Body of pancreas (tissue), 4 donors: ENCODE data around the gene PBRM1. TPM values are rescaled to one million over a fixed set of nuclear protein-coding genes. Genes with fewer than 3 reads are reported as not detected.

Source experiments
- ATAC-seq: fragments of 150-250 bp; one replicate; pipeline ENCODE4 v1.9.1; 2016
- DNase-seq, 4 donors: peaks; one replicate each; pipeline ENCODE4 v3.0.0-alpha.2; 2019
- H3K27ac ChIP-seq, 4 donors: fragments of 200-600 bp; sonication (generic); 1 replicate in 3 of 4; 2 replicates in 1 of 4; pipeline versions ENCODE4 v1.5.1 to v1.6.1; 2016 to 2019; ENCODE audit warnings: mild to moderate bottlenecking in 1 of 4, mixed read lengths in 1 of 4, moderate library complexity in 1 of 4
- H3K27me3 ChIP-seq, 2 donors: fragments of 200-600 bp; sonication (generic); one replicate each; pipeline ENCODE4 v1.6.0; 2016; ENCODE audit warnings: mild to moderate bottlenecking in 1 of 2
- H3K36me3 ChIP-seq, 2 donors: fragments of 200-600 bp; sonication (generic); replicated peaks in 1 of 2; 2 replicates each; pipeline ENCODE4 v1.5.1; 2016; ENCODE audit warnings: low read depth in 2 of 2; ENCODE audit not compliant: insufficient read depth in 1 of 2
- H3K4me1 ChIP-seq: fragments of 200-600 bp; sonication (generic); one replicate; pipeline ENCODE4 v1.6.0; 2016
- H3K4me3 ChIP-seq, 2 donors: fragments of 200-600 bp; sonication (generic); 1 replicate in 1 of 2; 2 replicates in 1 of 2; pipeline ENCODE4 v1.5.1; 2016 to 2019
- H3K9me3 ChIP-seq, 3 donors: fragments of 200-600 bp; sonication (generic); 1 replicate in 2 of 3; 2 replicates in 1 of 3; pipeline ENCODE4 v1.5.1; 2016
- CTCF ChIP-seq, 7 experiments: fragments of 450-650 bp in 4 of 7; fragments of 200-600 bp in 3 of 7; sonication (generic) in 3 of 7; IDR thresholded peaks; one replicate each; pipeline ENCODE4 v1.5.1; 2016 to 2019; ENCODE audit warnings: antibody characterized with exemption in 7 of 7
- POLR2A ChIP-seq, 3 donors: fragments of 450-650 bp; IDR thresholded peaks; one replicate each; pipeline ENCODE4 v1.6.1; 2016; ENCODE audit warnings: antibody characterized with exemption in 3 of 3, mild to moderate bottlenecking in 2 of 3
- WGBS, 2 donors: methylation state at CpG; one replicate each; pipeline ENCODE4 v1.1.5; 2017; 5-methylcytosine and 5-hydroxymethylcytosine counted together
- intact Hi-C: fragments of 100-400 bp; cut with DNase I; formaldehyde crosslinking; loops from one replicate; pipeline ENCODE4 v1.15.1; 2023
- total RNA-seq, 2 donors: library from RNA; depleted of rRNA; stranded (reverse); fragments of >200 nt; gene quantifications; one replicate each; pipeline ENCODE4 v1.1.0, GENCODE V29; 2016

Gene PBRM1
- total RNA-seq, 2 donors from 2014 or later, result 62.3 to 72.8 TPM

GRCh38 chr3:52719618-52720017 is 33.9 kb upstream of the PBRM1 start:
- H3K36me3 ChIP-seq, result no peaks in the 10 kb centered on the region
- ATAC-seq (no peak), DNase-seq (no peak)
- H3K4me3 ChIP-seq, result no peak overlapping the region
- H3K9me3 ChIP-seq, result no peaks in the 10 kb centered on the region
- TF ChIP-seq POLR2A (IDR thresholded peaks at IDR 0.05) (no peak), CTCF (IDR thresholded peaks at IDR 0.05) (no peak)
- H3K4me1 ChIP-seq, result no peaks in the 10 kb centered on the region
- no peak overlapping the region for H3K27ac ChIP-seq
- intact Hi-C loops, result no loop called here
- no peaks in the 10 kb centered on the region for H3K27me3 ChIP-seq

- ATAC-seq, result no peak
- H3K9me3 ChIP-seq, result no peaks in the 10 kb centered on the region
- intact Hi-C loops, result no loop called here
- H3K4me3 ChIP-seq, result no peak overlapping the region
- H3K27me3 ChIP-seq, result no peaks in the 10 kb centered on the region
- WGBS, 2 donors, result 89 to 93% methylated on average over 5 to 11 of the region's 11 CpGs
- no peak for TF ChIP-seq CTCF (IDR thresholded peaks at IDR 0.05)
- no peak for TF ChIP-seq POLR2A (IDR thresholded peaks at IDR 0.05)
- H3K36me3 ChIP-seq, result no peaks in the 10 kb centered on the region
- no peaks in the 10 kb centered on the region for H3K4me1 ChIP-seq
- no peak overlapping the region for H3K27ac ChIP-seq
- DNase-seq, result no peak
These were observed 30.1 kb upstream of the PBRM1 start for GRCh38 chr3:52715714-52716305.

GRCh38 chr3:52714335-52715302 is 28.9 kb upstream of the PBRM1 start:
- H3K36me3 ChIP-seq, result no peaks in the 10 kb centered on the region
- no peak overlapping the region for H3K27ac ChIP-seq
- DNase-seq (peak in 2 of 4 donors; percentile 20 to 54), ATAC-seq (peak; percentile 30)
- intact Hi-C loops, result no loop called here
- 53 to 68% methylated on average over 14 to 39 of the region's 39 CpGs for WGBS, 2 donors
- H3K27me3 ChIP-seq, result no peaks in the 10 kb centered on the region
- H3K4me1 ChIP-seq, result no peaks in the 10 kb centered on the region
- no peaks in the 10 kb centered on the region for H3K9me3 ChIP-seq
- H3K4me3 ChIP-seq, result no peak overlapping the region
- TF ChIP-seq CTCF (IDR thresholded peaks at IDR 0.05) (no peak), POLR2A (IDR thresholded peaks at IDR 0.05) (no peak)

GRCh38 chr3:52712291-52713212 is 26.8 kb upstream of the PBRM1 start:
- intact Hi-C loops, result no loop called here
- 87 to 91% methylated on average over 15 to 17 of the region's 17 CpGs for WGBS, 2 donors
- no peak overlapping the region for H3K27ac ChIP-seq
- ATAC-seq, result no peak
- no peak overlapping the region for H3K4me3 ChIP-seq
- TF ChIP-seq CTCF (IDR thresholded peaks at IDR 0.05) (no peak), POLR2A (IDR thresholded peaks at IDR 0.05) (no peak)
- H3K36me3 ChIP-seq, result peaks cover 0 to 1% of the 10 kb centered on the region in 2 donors
- DNase-seq, result no peak
- H3K27me3 ChIP-seq, result no peaks in the 10 kb centered on the region
- peaks cover 3% of the 10 kb centered on the region for H3K4me1 ChIP-seq
- H3K9me3 ChIP-seq, result no peaks in the 10 kb centered on the region
